ENCODE results near the gene TBL3.
A peak's percentile ranks its signal among the peaks of the same experiment; 100 is the strongest.
"Not testable (repeated sequence)": the region's sequence is repeated elsewhere in the genome, so short reads cannot be mapped to it uniquely, and the experiment has no call there.

Gene TBL3

GRCh38 chr16:1944612-1945199 lies 27.1 kb upstream of the TBL3 start:
- no peak for DNase-seq

GRCh38 chr16:1945559-1946391 lies 26.1 kb upstream of the TBL3 start:
- no peak for DNase-seq

GRCh38 chr16:1946495-1947368 lies 25.1 kb upstream of the TBL3 start:
- DNase-seq: no peak

- DNase-seq: no peak
Measured at GRCh38 chr16:1947369-1947670, 24.5 kb upstream of the TBL3 start.

GRCh38 chr16:1949507-1949906 lies 22.3 kb upstream of the TBL3 start:
- DNase-seq: no peak

- DNase-seq: no peak
Measured at GRCh38 chr16:1950047-1950446, 21.8 kb upstream of the TBL3 start.

GRCh38 chr16:1950559-1950958 lies 21.3 kb upstream of the TBL3 start:
- no peak for DNase-seq

- DNase-seq: no peak
Measured at GRCh38 chr16:1953734-1954133, 18.1 kb upstream of the TBL3 start.

- not testable (repeated sequence) for DNase-seq
Measured at GRCh38 chr16:1957434-1958142, 14.3 kb upstream of the TBL3 start.

- DNase-seq: not testable (repeated sequence)
Measured at GRCh38 chr16:1958143-1958491, 13.7 kb upstream of the TBL3 start.

- no peak for DNase-seq
Measured at GRCh38 chr16:1958715-1959268, 13.1 kb upstream of the TBL3 start.

- peak; percentile 82 for DNase-seq
Measured at GRCh38 chr16:1959269-1960039, 12.4 kb upstream of the TBL3 start, which contains the start of gene NDUFB10. Gene NDUFB10 (plus strand): TSS chr16:1959538. CDS start chr16:1959625, 87 bp downstream.

GRCh38 chr16:1960665-1961630 lies 10.9 kb upstream of the TBL3 start:
- no peak for DNase-seq

- no peak for DNase-seq
Measured at GRCh38 chr16:1961651-1962067, 10.2 kb upstream of the TBL3 start.

- DNase-seq: not testable (repeated sequence)
Measured at GRCh38 chr16:1962161-1963153, 9.4 kb upstream of the TBL3 start.

- DNase-seq: no peak
Measured at GRCh38 chr16:1963806-1964505, 7.9 kb upstream of the TBL3 start.

GRCh38 chr16:1964506-1965395 lies 7.1 kb upstream of the TBL3 start, which contains the start of gene RPS2:
Gene RPS2 (minus strand): TSS chr16:1964826. CDS start chr16:1964625, 201 bp downstream.
- peak; percentile 97 for DNase-seq
